GM19372 (cell line): Measurements from ENCODE around the gene GLT6D1.

ENCODE experiments used
- ATAC-seq: cut with Tn5 transposase; IDR thresholded peaks from one replicate; pipeline ENCODE4 v1.9.1; 2021; ENCODE audit warnings: mild to moderate bottlenecking, low read depth, moderate library complexity; ENCODE audit not compliant: unreplicated experiment

GLT6D1 gene

GRCh38 chr9:135588886-135589595, 50.3 kb downstream of the GLT6D1 start:
- ATAC-seq, result no peak

GRCh38 chr9:135588371-135588770, 51.0 kb downstream of the GLT6D1 start:
- no peak for ATAC-seq

GRCh38 chr9:135587658-135588057, 51.7 kb downstream of the GLT6D1 start:
- ATAC-seq, result no peak

GRCh38 chr9:135586601-135587109, 52.7 kb downstream of the GLT6D1 start:
- ATAC-seq, result no peak

- ATAC-seq, result no peak
Observed at GRCh38 chr9:135584934-135585333, 54.4 kb downstream of the GLT6D1 start.

GRCh38 chr9:135584371-135584770, 55.0 kb downstream of the GLT6D1 start:
- ATAC-seq, result no peak

GRCh38 chr9:135583688-135584011, 55.7 kb downstream of the GLT6D1 start:
- ATAC-seq, result no peak

- ATAC-seq, result no peak
Observed at GRCh38 chr9:135582966-135583687, 56.2 kb downstream of the GLT6D1 start.

- ATAC-seq, result no peak
Observed at GRCh38 chr9:135582541-135582940, 56.8 kb downstream of the GLT6D1 start.

GRCh38 chr9:135581636-135582426, 57.5 kb downstream of the GLT6D1 start:
- ATAC-seq, result no peak

- ATAC-seq, result no peak
Observed at GRCh38 chr9:135580664-135581380, 58.5 kb downstream of the GLT6D1 start.

GRCh38 chr9:135579889-135580660, 59.3 kb downstream of the GLT6D1 start:
- ATAC-seq, result no peak

GRCh38 chr9:135579356-135579755, 60.0 kb downstream of the GLT6D1 start:
- no peak for ATAC-seq

GRCh38 chr9:135577256-135577655, 62.1 kb downstream of the GLT6D1 start:
- ATAC-seq, result no peak

- ATAC-seq, result no peak
Observed at GRCh38 chr9:135575995-135576631, 63.2 kb downstream of the GLT6D1 start.

GRCh38 chr9:135574943-135575342, 64.4 kb downstream of the GLT6D1 start:
- no peak for ATAC-seq

GRCh38 chr9:135574331-135574730, 65.0 kb downstream of the GLT6D1 start:
- ATAC-seq, result no peak
